SJSA1 (cell line): ENCODE data around the gene MRPL38. TPM values are rescaled to one million over a fixed set of nuclear protein-coding genes. Genes with fewer than 3 reads are reported as not detected.

Source experiments
- DNase-seq, 2 experiments: peaks; one replicate each; pipeline ENCODE4 v3.0.0-alpha.2; 2015 to 2020; ENCODE audit warnings: low spot score in 2 of 2, low read depth in 1 of 2
- H3K27ac ChIP-seq: fragments of 250-450 bp; sonication (Bioruptor Pico); 2 replicates; pipeline ENCODE4 v1.5.1; 2020; ENCODE audit warnings: mild to moderate bottlenecking, moderate library complexity
- H3K27me3 ChIP-seq: fragments of 250-450 bp; sonication (Bioruptor Pico); replicated peaks from 2 replicates; pipeline ENCODE4 v1.5.1; 2020; ENCODE audit warnings: mild to moderate bottlenecking, moderate library complexity
- H3K36me3 ChIP-seq: fragments of 250-450 bp; sonication (Bioruptor Pico); 2 replicates; pipeline ENCODE4 v1.5.1; 2020; ENCODE audit warnings: mild to moderate bottlenecking
- H3K4me1 ChIP-seq: fragments of 250-450 bp; sonication (Bioruptor Pico); replicated peaks from 2 replicates; pipeline ENCODE4 v1.6.1; 2021; ENCODE audit warnings: mild to moderate bottlenecking
- H3K4me3 ChIP-seq: fragments of 250-450 bp; sonication (Bioruptor Pico); 2 replicates; pipeline ENCODE4 v1.5.1; 2020; ENCODE audit warnings: mild to moderate bottlenecking
- H3K9me3 ChIP-seq: fragments of 250-450 bp; sonication (Bioruptor Pico); replicated peaks from 2 replicates; pipeline ENCODE4 v1.5.1; 2020; ENCODE audit warnings: mild to moderate bottlenecking
- total RNA-seq: library from RNA; depleted of rRNA; stranded (reverse); fragments of >200 nt; shearing (Covaris generic); gene quantifications from 2 replicates; pipeline ENCODE4 v1.2.3, GENCODE V29; 2014

MRPL38 gene
- total RNA-seq, 1 experiment from 2014 or later: 55.7 TPM

DNA sequence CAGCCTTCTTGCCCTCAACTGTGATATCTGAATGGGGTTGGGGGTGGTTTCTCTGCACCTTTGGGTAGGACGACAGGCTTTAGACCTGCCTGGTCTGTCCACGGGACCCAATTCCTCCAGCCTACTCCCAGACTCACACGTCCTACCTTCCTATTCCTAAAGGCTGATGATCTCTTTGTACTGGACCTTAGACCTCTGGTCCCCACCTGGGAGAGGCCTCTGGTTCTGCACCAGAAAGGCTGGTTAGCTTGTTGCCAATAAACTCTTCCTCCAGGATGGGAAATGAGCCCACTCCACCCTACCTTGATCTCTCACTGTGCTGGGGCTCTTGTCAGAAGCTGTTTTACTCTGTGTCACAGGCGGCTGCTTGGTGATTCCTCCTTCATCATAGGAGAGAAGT lies 21.8 kb upstream of the MRPL38 start:
- H3K36me3 ChIP-seq: no peaks in the 10 kb centered on the region
- no peak overlapping the region for H3K27ac ChIP-seq
- H3K27me3 ChIP-seq: no peaks in the 10 kb centered on the region
- DNase-seq: no peak
- no peaks in the 10 kb centered on the region for H3K4me1 ChIP-seq
- H3K4me3 ChIP-seq: no peak overlapping the region
- no peaks in the 10 kb centered on the region for H3K9me3 ChIP-seq

- Histone ChIP-seq H3K9me3 (no peaks in the 10 kb centered on the region), H3K36me3 (no peaks in the 10 kb centered on the region), H3K4me1 (no peaks in the 10 kb centered on the region), H3K27ac (no peak overlapping the region), H3K27me3 (no peaks in the 10 kb centered on the region), H3K4me3 (no peak overlapping the region)
- DNase-seq: no peak
Observed at GRCh38 chr17:75925912-75926311, 21.2 kb upstream of the MRPL38 start.

DNA sequence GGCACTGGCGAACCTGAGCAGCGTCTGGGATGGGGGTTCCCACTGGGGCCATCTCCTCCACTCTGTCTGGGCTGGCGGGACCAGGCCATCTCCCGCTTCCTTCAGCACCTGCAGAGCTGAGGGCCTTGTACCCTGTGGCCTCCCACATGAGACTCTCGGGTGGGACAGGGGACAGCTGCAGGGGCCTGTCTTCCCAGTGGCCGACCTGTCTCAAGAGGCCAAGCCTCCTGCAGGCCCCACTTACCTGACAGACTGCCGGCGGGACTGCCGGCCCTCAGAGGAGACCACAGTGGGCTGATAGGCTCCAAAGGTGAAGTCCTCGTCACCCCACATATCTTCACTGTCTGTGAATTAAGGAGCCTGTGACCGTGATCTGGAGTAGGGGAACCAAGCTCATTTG lies 20.4 kb upstream of the MRPL38 start:
- Histone ChIP-seq H3K9me3 (no peaks in the 10 kb centered on the region), H3K4me1 (no peaks in the 10 kb centered on the region), H3K27me3 (no peaks in the 10 kb centered on the region), H3K27ac (no peak overlapping the region), H3K36me3 (no peaks in the 10 kb centered on the region), H3K4me3 (no peak overlapping the region)
- DNase-seq: no peak

- Histone ChIP-seq H3K27me3 (no peaks in the 10 kb centered on the region), H3K4me3 (no peak overlapping the region), H3K36me3 (no peaks in the 10 kb centered on the region), H3K9me3 (no peaks in the 10 kb centered on the region), H3K4me1 (no peaks in the 10 kb centered on the region), H3K27ac (no peak overlapping the region)
- DNase-seq: no peak
Observed at GRCh38 chr17:75922963-75923874, 18.5 kb upstream of the MRPL38 start.

DNA sequence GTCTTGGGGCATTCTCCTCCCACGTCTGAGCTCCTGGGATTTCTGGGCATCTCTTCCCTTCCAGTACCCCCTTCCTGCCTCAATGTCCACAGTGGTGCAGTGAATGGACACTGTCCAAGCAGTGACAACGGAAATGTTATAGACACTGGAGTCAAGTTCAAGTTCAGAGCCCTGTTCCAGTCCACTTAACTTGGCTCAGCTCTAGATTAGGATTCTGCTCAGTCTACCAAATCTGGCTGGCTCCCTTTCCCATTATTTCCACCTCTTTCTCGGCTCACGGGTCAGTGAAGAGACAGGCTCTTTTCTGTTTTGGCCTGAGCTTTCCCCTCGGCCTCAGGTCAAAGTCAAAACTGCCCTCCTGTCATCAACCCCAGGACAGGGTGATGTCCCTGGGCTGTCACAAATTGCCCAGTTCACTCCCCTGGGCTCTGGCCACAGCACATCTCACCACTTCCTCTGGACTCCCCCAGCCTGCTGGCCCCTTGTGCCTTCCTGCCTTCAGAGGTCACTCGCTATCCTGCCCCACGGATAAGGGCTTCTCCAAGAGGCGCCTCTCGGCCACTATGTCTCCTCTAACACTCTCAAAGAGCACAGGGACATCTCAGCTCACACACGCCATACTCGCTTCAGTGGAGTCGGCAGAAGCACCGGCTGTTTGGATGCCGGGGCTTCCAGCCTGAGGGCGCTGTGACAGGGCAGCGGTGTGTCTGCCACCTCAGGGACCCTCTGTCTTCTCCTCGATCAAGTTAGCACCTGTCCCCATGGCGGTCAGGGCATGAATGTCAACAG lies 17.7 kb upstream of the MRPL38 start:
- no peak overlapping the region for H3K4me3 ChIP-seq
- no peaks in the 10 kb centered on the region for H3K9me3 ChIP-seq
- no peaks in the 10 kb centered on the region for H3K36me3 ChIP-seq
- H3K4me1 ChIP-seq: no peaks in the 10 kb centered on the region
- no peak for DNase-seq
- H3K27ac ChIP-seq: no peak overlapping the region
- H3K27me3 ChIP-seq: no peaks in the 10 kb centered on the region

DNA sequence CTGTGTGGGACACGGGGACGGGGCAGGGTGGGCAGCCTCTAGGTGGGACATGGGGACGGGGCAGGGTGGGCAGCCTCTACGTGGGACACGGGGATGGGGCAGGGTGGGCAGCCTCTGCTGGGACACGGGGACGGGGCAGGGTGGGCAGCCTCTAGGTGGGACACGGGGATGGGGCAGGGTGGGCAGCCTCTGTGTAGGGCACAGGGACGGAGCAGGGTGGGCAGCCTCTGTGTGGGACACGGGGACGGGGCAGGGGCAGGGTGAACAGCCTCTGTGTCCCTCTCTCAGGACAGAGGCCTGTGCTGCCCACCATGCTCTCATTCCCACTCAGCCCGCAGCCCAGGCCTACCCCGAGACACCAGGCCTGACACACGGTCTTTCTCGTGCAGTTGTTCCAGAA lies 16.9 kb upstream of the MRPL38 start:
- H3K36me3 ChIP-seq: no peaks in the 10 kb centered on the region
- no peak overlapping the region for H3K27ac ChIP-seq
- no peaks in the 10 kb centered on the region for H3K4me1 ChIP-seq
- H3K4me3 ChIP-seq: no peak overlapping the region
- no peaks in the 10 kb centered on the region for H3K9me3 ChIP-seq
- no peak for DNase-seq
- no peaks in the 10 kb centered on the region for H3K27me3 ChIP-seq

GRCh38 chr17:75920045-75920560 lies 15.4 kb upstream of the MRPL38 start:
- no peaks in the 10 kb centered on the region for H3K9me3 ChIP-seq
- H3K4me3 ChIP-seq: no peak overlapping the region
- H3K27ac ChIP-seq: no peak overlapping the region
- no peaks in the 10 kb centered on the region for H3K36me3 ChIP-seq
- no peaks in the 10 kb centered on the region for H3K27me3 ChIP-seq
- H3K4me1 ChIP-seq: no peaks in the 10 kb centered on the region
- DNase-seq: no peak

DNA sequence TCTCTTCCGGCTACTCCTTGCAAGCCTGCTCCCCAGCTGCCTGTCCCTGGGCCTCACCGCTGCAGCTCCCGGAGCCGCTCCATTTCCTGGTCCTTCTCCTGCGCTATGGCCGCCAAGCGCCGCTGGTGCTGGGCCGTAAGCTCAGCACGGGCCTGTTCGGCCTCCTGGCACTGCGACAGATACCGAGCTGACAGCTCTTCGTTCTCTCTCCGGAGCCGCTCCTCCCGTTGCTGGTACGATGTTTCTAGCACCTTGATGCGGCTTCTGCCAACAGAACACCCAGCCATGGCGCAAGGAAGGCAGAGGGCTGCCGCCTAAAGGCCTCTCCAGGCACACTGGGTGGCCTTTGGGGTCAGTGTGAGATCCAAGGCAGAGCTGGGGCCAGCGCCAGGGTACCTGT lies 14.9 kb upstream of the MRPL38 start:
- Histone ChIP-seq H3K9me3 (no peaks in the 10 kb centered on the region), H3K4me1 (no peaks in the 10 kb centered on the region), H3K27me3 (no peaks in the 10 kb centered on the region), H3K27ac (no peak overlapping the region), H3K36me3 (no peaks in the 10 kb centered on the region), H3K4me3 (no peak overlapping the region)
- no peak for DNase-seq

- no peaks in the 10 kb centered on the region for H3K4me1 ChIP-seq
- no peaks in the 10 kb centered on the region for H3K27me3 ChIP-seq
- no peak for DNase-seq
Observed at GRCh38 chr17:75917917-75918445, 13.3 kb upstream of the MRPL38 start.

DNA sequence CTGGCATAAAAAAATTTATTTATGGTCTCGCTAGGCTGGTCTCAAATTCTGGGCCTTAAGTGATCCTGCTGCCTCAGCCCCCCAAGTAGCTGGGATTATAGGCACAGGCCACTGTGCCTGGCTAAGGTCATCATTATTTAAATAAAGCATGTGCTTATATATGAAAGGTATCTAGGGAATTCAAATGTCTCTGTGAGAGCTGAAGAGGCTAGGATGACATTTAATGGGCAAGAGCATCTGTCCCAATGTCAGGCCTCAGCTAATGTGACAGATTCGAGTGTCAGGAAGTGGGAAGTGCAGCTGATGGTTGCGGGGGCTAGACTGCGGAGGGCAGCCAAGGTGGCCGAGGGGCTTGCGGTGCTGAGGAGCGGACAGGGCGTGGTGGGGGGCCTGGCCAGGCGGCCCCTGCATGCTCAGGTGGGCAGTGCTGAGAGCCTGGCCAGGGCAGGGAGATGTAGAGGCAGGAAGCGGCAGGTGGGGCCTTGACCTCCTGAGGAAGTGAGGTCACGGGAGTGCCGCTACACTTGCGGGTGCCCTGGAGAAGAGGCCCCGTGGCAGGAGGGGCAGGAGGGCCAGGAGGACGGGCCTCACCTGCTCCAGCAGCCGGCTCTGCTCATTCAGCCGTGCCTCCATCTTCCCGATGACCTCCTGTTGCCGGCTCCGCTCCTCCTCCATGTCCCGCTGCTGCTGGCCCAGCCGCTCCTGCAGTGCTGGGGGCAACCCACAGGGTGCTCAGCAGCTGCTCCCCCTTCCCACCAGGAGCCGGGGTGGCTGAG lies 12.6 kb upstream of the MRPL38 start:
- no peaks in the 10 kb centered on the region for H3K4me1 ChIP-seq
- H3K36me3 ChIP-seq: peaks cover 4% of the 10 kb centered on the region
- DNase-seq: no peak
- H3K27ac ChIP-seq: no peak overlapping the region
- no peaks in the 10 kb centered on the region for H3K9me3 ChIP-seq
- no peaks in the 10 kb centered on the region for H3K27me3 ChIP-seq
- no peak overlapping the region for H3K4me3 ChIP-seq

More at GRCh38 chr17:75917917-75918445, 13.3 kb upstream of the MRPL38 start:
- no peak overlapping the region for H3K4me3 ChIP-seq
- H3K36me3 ChIP-seq: 0 out of 2 replicates have a peak, but pooled peaks cover 3% of the 10 kb centered on the region
- no peaks in the 10 kb centered on the region for H3K9me3 ChIP-seq
- no peak overlapping the region for H3K27ac ChIP-seq

DNA sequence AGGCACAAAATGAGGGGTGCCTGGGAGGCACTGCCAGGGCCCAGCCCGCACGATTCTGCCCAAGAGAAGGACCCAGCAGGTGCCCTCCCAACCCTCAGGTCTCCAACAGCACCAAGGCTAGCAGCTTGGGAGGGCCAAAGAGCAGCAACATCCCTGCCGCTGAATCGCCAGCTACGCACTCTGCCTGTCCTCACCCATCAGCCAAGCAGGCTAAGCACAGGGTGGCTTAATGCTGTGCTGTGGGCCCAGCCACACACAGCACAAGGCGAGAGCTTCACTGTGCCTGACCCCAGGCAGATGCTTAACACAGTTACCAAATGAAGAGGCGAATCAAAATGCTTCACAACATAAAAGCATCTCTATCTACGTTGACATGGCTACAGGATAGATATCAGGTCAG lies 10.6 kb upstream of the MRPL38 start:
- H3K27ac ChIP-seq: no peak overlapping the region
- H3K36me3 ChIP-seq: peaks cover 8% of the 10 kb centered on the region
- H3K4me3 ChIP-seq: no peak overlapping the region
- H3K27me3 ChIP-seq: no peaks in the 10 kb centered on the region
- no peaks in the 10 kb centered on the region for H3K9me3 ChIP-seq
- no peaks in the 10 kb centered on the region for H3K4me1 ChIP-seq
- DNase-seq: no peak

DNA sequence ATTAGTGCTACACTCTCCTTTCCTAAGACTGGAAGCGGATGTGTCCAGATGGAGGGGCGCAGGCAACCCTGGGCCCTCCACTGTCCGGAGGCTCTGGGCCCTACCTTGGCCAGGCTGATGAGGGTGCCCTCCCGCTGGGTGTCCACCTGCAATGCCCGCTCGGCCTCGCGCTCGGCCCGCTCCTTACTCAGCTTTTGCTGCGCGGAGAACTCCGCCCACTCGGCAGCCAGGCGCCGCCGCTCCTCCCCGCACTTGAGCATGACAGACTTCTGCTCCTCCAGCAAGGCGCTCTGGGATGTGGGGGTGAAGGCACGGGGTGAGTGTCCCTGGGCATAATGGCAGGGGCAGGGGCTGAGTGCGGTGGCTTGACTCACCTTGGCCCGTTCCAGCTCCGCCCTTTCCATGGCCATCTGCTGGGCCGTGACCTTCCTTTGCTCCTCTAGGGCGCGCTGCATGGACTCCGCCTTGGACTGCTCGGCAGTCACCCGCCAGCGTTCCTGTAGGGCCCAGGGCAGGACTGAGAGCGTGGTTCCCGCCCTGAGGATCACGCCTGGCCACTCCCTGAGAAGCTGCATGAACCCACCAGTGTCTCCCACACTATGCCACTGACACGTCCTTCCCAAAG lies 10.1 kb upstream of the MRPL38 start:
- no peak overlapping the region for H3K4me3 ChIP-seq
- H3K4me1 ChIP-seq: no peaks in the 10 kb centered on the region
- no peak for DNase-seq
- peaks cover 8% of the 10 kb centered on the region for H3K36me3 ChIP-seq
- H3K9me3 ChIP-seq: no peaks in the 10 kb centered on the region
- no peaks in the 10 kb centered on the region for H3K27me3 ChIP-seq
- no peak overlapping the region for H3K27ac ChIP-seq
